Ovary (tissue), 9 donors: Measurements from ENCODE around the gene SRC. TPM values are rescaled to one million over a fixed set of nuclear protein-coding genes. Genes with fewer than 3 reads are reported as not detected.
A peak's percentile ranks its signal among the peaks of the same experiment; 100 is the strongest.
"Not testable (repeated sequence)": the region's sequence is repeated elsewhere in the genome, so short reads cannot be mapped to it uniquely, and the experiment has no call there.

Experiments
- DNase-seq, 5 donors: peaks; one replicate each; pipeline ENCODE4 v3.0.0-alpha.2; 2019 to 2020
- H3K27ac ChIP-seq, 2 donors: fragments of 200-600 bp; one replicate each; pipeline versions ENCODE4 v1.5.1 to v1.8.0; 2019 to 2022
- H3K27me3 ChIP-seq: fragments of 200-600 bp; one replicate; pipeline ENCODE4 v1.8.0; 2022
- H3K36me3 ChIP-seq: fragments of 200-600 bp; sonication (generic); one replicate; pipeline ENCODE4 v1.5.1; 2019
- H3K4me1 ChIP-seq: one replicate; pipeline ENCODE4 v1.8.1; 2013; ENCODE audit warnings: mild to moderate bottlenecking, moderate library complexity; ENCODE audit not compliant: insufficient read depth
- H3K4me3 ChIP-seq: fragments of 200-600 bp; sonication (generic); one replicate; pipeline ENCODE4 v1.5.1; 2017
- H3K9me3 ChIP-seq, 2 donors: fragments of 200-600 bp in 1 of 2; sonication (generic) in 1 of 2; one replicate each; pipeline versions ENCODE4 v1.5.1 to v1.8.1; 2013 to 2019; ENCODE audit warnings: mild to moderate bottlenecking in 1 of 2, moderate library complexity in 1 of 2
- EP300 ChIP-seq: sonication (generic); formaldehyde crosslinking; IDR thresholded peaks from one replicate; pipeline ENCODE4 v1.6.1; 2017; ENCODE audit warnings: antibody characterized with exemption
- POLR2A ChIP-seq: fragments of 450-650 bp; IDR thresholded peaks from one replicate; pipeline ENCODE4 v1.6.1; 2017; ENCODE audit warnings: antibody characterized with exemption, mild to moderate bottlenecking, moderate library complexity
- WGBS, 3 donors: extraction: QIAGEN DNeasy Blood & Tissue Kit in 1 of 3; methylation state at CpG; one replicate each; pipeline versions ENCODE4 v1.1.5 to v1.1.7; 2013 to 2017; 5-methylcytosine and 5-hydroxymethylcytosine counted together
- intact Hi-C, 4 donors: fragments of 100-400 bp; cut with DNase I; formaldehyde crosslinking; loops; one replicate each; pipeline versions ENCODE4 v1.11.0 to v1.15.1; 2022 to 2023
- polyA plus RNA-seq, 2 donors: library from polyadenylated mRNA; stranded (reverse); fragments of 200-250 nt in 1 of 2; fragments of 350-450 nt in 1 of 2; fragmentation: Illumina TruSeq in 1 of 2; extraction: RNeasy Lipid Tissue Mini Kit (QIAGEN cat#74804) in 1 of 2; gene quantifications; one replicate each; pipeline ENCODE4 v1.2.3, GENCODE V29; 2013 to 2014
- total RNA-seq, 7 donors: library from RNA; depleted of rRNA in 2 of 7; stranded (reverse); fragments of >200 nt in 2 of 7; fragmentation: NEBNext Ultra II Directional in 3 of 7; extraction: Animal tissue kit (Norgen Biotek cat#: 25700) in 3 of 7; gene quantifications; one replicate each; pipeline versions ENCODE4 v1.1.0 to v1.2.4, GENCODE V29; 2016 to 2023
- TF ChIP-seq, protein P1 (sequence below), 3 donors: fragments of 450-650 bp in 2 of 3; fragments of 200-600 bp in 1 of 3; IDR thresholded peaks; one replicate each; pipeline versions ENCODE4 v1.5.1 to v1.8.0; 2016 to 2022; ENCODE audit warnings: antibody characterized with exemption in 3 of 3, mild to moderate bottlenecking in 1 of 3
- donor health status: DM: no; HTN: no; CAD: no; lungs with moderate emphysema.
- donor health status: DM: no; HTN: no; CAD: no.
- donor health status: Bipolar disorder and iron deficiency.
- donor health status: DM: yes; HTN: yes; CAD: no.
- donor health status: DM: no; HTN: no; CAD: no.
- donor health status: DM: yes; HTN: yes; CAD: no.

SRC gene
- total and polyA plus RNA-seq, 9 donors, result 17.0 to 72.7 (median 34.7) TPM

DNA sequence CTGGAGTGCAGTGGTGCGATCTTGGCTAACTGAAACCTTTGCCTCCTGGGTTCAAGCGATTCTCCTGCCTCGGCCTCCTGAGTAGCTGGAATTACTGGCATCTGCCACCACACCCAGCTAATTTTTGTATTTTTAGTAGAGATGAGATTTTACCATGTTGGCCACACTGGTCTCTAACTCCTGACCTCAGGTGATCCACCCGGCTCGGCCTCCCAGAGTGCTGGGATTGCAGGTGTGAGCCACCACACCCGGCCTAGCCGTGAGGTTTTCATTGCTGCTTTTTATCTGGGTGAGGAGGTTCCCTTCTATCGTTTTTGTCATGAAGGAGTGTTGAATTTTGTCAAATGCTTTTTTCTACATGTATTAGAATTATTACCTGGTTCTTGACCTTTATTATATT lies 23.9 kb downstream of the SRC start:
- intact Hi-C loops, result no loop called here
- Histone ChIP-seq H3K36me3 (no peaks in the 10 kb centered on the region), H3K27ac (no peak overlapping the region), H3K4me1 (no peaks in the 10 kb centered on the region), H3K27me3 (no peaks in the 10 kb centered on the region), H3K9me3 (no peaks in the 10 kb centered on the region), H3K4me3 (no peak overlapping the region)
- 93 to 96% (median 93%) methylated on average over 8 of the region's 8 CpGs for WGBS, 3 donors
- DNase-seq, result no peak
- TF ChIP-seq, protein P1, sequence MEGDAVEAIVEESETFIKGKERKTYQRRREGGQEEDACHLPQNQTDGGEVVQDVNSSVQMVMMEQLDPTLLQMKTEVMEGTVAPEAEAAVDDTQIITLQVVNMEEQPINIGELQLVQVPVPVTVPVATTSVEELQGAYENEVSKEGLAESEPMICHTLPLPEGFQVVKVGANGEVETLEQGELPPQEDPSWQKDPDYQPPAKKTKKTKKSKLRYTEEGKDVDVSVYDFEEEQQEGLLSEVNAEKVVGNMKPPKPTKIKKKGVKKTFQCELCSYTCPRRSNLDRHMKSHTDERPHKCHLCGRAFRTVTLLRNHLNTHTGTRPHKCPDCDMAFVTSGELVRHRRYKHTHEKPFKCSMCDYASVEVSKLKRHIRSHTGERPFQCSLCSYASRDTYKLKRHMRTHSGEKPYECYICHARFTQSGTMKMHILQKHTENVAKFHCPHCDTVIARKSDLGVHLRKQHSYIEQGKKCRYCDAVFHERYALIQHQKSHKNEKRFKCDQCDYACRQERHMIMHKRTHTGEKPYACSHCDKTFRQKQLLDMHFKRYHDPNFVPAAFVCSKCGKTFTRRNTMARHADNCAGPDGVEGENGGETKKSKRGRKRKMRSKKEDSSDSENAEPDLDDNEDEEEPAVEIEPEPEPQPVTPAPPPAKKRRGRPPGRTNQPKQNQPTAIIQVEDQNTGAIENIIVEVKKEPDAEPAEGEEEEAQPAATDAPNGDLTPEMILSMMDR (IDR thresholded peaks at IDR 0.05), result no peak
- TF ChIP-seq POLR2A (no peak), EP300 (no peak)

DNA sequence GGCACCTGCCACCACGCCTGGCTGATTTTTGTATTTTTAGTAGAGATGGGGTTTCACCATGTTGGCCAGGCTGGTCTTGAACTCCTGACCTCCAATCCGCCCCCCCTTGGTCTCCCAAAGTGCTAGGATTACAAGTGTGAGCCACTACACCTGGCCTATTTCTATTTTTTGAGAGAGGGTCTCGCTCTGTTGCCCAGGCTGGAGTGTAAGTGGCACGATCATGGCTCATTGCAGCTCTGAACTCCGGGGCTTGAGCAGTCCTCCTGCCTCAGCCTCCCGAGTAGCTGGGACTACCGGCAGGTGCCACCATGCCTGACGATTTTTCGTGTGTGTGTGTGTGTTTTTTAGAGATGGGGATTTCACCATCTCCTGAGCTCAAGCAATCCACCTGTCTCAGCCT lies 25.9 kb downstream of the SRC start:
- H3K36me3 ChIP-seq, H3K4me1 ChIP-seq, H3K27ac ChIP-seq, H3K9me3 ChIP-seq, H3K4me3 ChIP-seq, H3K27me3 ChIP-seq, intact Hi-C loops: not testable (repeated sequence)
- peak in 1 of 5 donors; percentile 6 for DNase-seq
- 92 to 96% (median 95%) methylated on average over 9 of the region's 9 CpGs for WGBS, 3 donors

DNA sequence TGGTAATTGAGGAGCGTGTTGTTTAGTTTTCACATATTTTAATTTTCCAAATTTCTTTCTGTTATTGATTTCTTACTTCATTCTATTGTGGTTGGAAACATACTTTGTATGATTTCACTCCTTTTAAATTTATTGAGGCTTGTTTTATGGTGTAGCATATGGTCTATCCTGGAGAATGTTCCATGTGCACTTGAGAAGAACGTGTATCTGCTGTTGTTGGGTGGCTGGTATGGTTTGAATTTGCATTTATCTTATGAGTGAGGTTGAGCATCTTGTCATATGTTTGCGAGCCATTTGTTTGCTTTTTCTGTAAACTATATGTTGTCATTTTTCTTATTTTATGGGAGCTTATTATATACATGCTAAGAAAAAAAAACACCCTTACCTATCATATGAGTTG lies 26.5 kb downstream of the SRC start:
- peaks cover 1% of the 10 kb centered on the region for H3K4me1 ChIP-seq
- TF ChIP-seq, protein P1 (IDR thresholded peaks at IDR 0.05), result no peak
- no peak for TF ChIP-seq POLR2A
- TF ChIP-seq EP300, result no peak
- DNase-seq, result no peak
- no peaks in the 10 kb centered on the region for H3K36me3 ChIP-seq
- no peaks in the 10 kb centered on the region for H3K27me3 ChIP-seq
- WGBS, 3 donors, result 75 to 92% (median 92%) methylated on average over 3 of the region's 3 CpGs
- H3K4me3 ChIP-seq, result no peak overlapping the region
- no peak overlapping the region for H3K27ac ChIP-seq
- no peaks in the 10 kb centered on the region for H3K9me3 ChIP-seq
- intact Hi-C loops, result no loop called here

DNA sequence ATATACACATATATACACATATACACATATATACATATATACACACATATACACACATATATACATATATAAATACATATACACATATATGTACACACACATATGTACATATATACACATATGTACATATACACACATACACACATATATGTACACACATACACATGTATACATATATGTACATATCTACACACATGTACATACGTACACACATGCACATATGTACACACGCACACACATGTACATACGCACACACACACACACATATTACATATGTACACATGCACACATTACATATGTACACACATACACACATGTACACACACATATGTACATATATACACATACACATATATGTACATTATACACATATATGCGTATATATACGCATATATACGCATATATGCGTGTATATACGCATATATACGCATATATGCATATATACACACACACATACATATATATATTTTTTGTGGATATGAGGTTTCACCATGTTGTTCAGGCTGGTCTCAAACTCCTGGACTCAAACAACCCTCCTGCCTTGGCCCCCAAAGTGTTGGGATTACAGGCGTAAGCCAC lies 27.2 kb downstream of the SRC start:
- Histone ChIP-seq H3K4me3 (no peak overlapping the region), H3K27me3 (no peaks in the 10 kb centered on the region)

DNA sequence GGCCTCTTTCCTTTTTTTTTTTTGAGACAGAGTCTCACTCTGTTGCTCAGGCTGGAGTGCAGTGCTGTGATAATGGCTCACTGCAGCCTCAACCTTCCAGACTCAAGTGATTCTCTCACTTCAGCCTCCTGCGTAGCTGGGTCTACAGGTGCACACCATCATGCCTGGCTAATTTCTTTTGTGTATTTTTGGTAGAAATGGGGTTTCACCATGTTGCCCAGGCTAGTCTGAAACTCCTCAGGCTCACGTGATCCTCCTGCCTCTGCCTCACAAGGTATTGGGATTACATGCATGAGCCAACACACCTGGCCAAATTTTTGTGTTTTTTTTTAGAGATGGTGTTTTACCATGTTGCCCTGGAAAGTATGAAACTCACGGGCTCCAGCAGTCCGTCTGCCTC lies 29.3 kb downstream of the SRC start:
- H3K4me3 ChIP-seq, result no peak overlapping the region
- TF ChIP-seq EP300 (no peak), POLR2A (no peak)
- TF ChIP-seq, protein P1 (IDR thresholded peaks at IDR 0.05), result no peak
- DNase-seq, result no peak
- H3K27me3 ChIP-seq, result no peaks in the 10 kb centered on the region
- 96 to 97% (median 96%) methylated on average over 4 of the region's 4 CpGs for WGBS, 3 donors
- intact Hi-C loops, result no loop called here
- peaks cover 5% of the 10 kb centered on the region for H3K4me1 ChIP-seq
- H3K9me3 ChIP-seq, result no peaks in the 10 kb centered on the region
- no peaks in the 10 kb centered on the region for H3K36me3 ChIP-seq
- no peak overlapping the region for H3K27ac ChIP-seq

More for the DNA sequence above, 27.2 kb downstream of the SRC start:
- H3K36me3 ChIP-seq, result no peaks in the 10 kb centered on the region
- no peaks in the 10 kb centered on the region for H3K9me3 ChIP-seq
- H3K4me1 ChIP-seq, result peaks cover 1% of the 10 kb centered on the region
- H3K27ac ChIP-seq, result no peak overlapping the region
- intact Hi-C loops, result no loop called here
- DNase-seq, result no peak
- TF ChIP-seq, protein P1 (IDR thresholded peaks at IDR 0.05), result no peak
- TF ChIP-seq EP300 (no peak), POLR2A (no peak)
- 51 to 96% (median 82%) methylated on average over 10 of the region's 10 CpGs for WGBS, 3 donors
